SK-N-MC (cell line): ENCODE data around the gene ZGLP1.

ENCODE experiments used
- EZH2 ChIP-seq: fragments of 200-600 bp; sonication (generic); IDR thresholded peaks from one replicate; pipeline ENCODE4 v1.6.1; 2017; ENCODE audit warnings: antibody characterized with exemption
- POLR2AphosphoS5 ChIP-seq: IDR thresholded peaks from 2 replicates; pipeline ENCODE4 v1.6.1; 2012; ENCODE audit warnings: mild to moderate bottlenecking, low read depth, low read length, borderline replicate concordance

DNA sequence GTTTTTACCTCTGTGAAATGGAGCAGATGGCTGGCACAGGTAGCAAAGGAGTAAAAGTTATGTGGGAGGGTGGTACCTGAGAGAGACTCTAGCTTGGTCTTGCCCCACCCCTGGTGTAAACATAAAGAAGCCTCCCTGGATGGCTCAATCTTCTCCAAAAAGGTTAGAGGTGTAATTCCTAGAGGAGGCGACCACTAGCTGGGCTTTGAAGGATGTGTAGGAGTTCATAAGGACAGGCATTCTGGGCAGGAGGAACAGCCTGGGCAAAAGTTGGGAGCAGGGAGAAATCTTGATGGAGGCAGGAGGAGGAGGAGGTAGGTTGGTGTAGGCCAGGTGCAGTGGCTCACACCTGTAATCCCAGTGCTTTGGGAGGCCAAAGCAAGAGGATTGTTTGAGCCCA lies 30.7 kb downstream of the ZGLP1 start:
- TF ChIP-seq POLR2AphosphoS5 (no peak), EZH2 (no peak)
